K562 (cell line): Measurements from ENCODE around the gene RAPSN. TPM values are rescaled to one million over a fixed set of nuclear protein-coding genes. Genes with fewer than 3 reads are reported as not detected.
A peak's percentile ranks its signal among the peaks of the same experiment; 100 is the strongest.

Experiments used
- CCNT2 ChIP-seq: IDR thresholded peaks from 2 replicates; pipeline ENCODE4 v1.6.1; 2011; ENCODE audit warnings: borderline replicate concordance, low read depth, mild to moderate bottlenecking, moderate library complexity, mixed read lengths, low read length; ENCODE audit not compliant: insufficient read length; ENCODE audit errors: extremely low read depth
- DACH1 ChIP-seq: fragments of 450-650 bp; IDR thresholded peaks from 2 replicates; pipeline ENCODE4 v1.6.1; 2018; ENCODE audit not compliant: partially characterized antibody
- ESRRB ChIP-seq: fragments of 250-450 bp; sonication (Bioruptor Pico); IDR thresholded peaks from 2 replicates; pipeline ENCODE4 v1.5.0; 2020; ENCODE audit warnings: mild to moderate bottlenecking, moderate library complexity, borderline replicate concordance
- FOXA1 ChIP-seq: fragments of 450-650 bp; IDR thresholded peaks from 2 replicates; pipeline ENCODE4 v1.6.1; 2016; ENCODE audit warnings: mild to moderate bottlenecking, borderline replicate concordance
- GATAD2A ChIP-seq: fragments of 450-650 bp; IDR thresholded peaks from 2 replicates; pipeline ENCODE4 v1.6.1; 2017
- HDAC3 ChIP-seq: fragments of 450-650 bp; IDR thresholded peaks from 2 replicates; pipeline ENCODE4 v1.6.1; 2018; ENCODE audit warnings: borderline replicate concordance, mild to moderate bottlenecking, moderate library complexity; ENCODE audit not compliant: partially characterized antibody
- KDM1A ChIP-seq, 2 experiments: fragments of 450-650 bp; IDR thresholded peaks; 2 replicates each; pipeline ENCODE4 v1.6.1; 2016; ENCODE audit warnings: mild to moderate bottlenecking in 2 of 2
- NCOR1 ChIP-seq: fragments of 450-650 bp; IDR thresholded peaks from 2 replicates; pipeline ENCODE4 v1.6.1; 2016; ENCODE audit warnings: mild to moderate bottlenecking, moderate library complexity
- NR1H2 ChIP-seq: sonication (generic); formaldehyde crosslinking; IDR thresholded peaks from 2 replicates; pipeline ENCODE4 v1.4.0; 2020; ENCODE audit warnings: mild to moderate bottlenecking, missing genetic modification reagents
- SPI1 ChIP-seq: IDR thresholded peaks from 2 replicates; pipeline ENCODE4 v1.6.1; 2011; ENCODE audit warnings: low read depth, low read length, control low read depth, borderline replicate concordance
- TAL1 ChIP-seq: fragments of 450-650 bp; IDR thresholded peaks from 2 replicates; pipeline ENCODE4 v1.6.1; 2016; ENCODE audit warnings: mild to moderate bottlenecking
- TSC22D4 ChIP-seq: fragments of 450-650 bp; IDR thresholded peaks from 2 replicates; pipeline ENCODE4 v1.6.1; 2016; ENCODE audit warnings: missing genetic modification characterization, missing biosample characterization, control low read depth
- ZBTB7A ChIP-seq: IDR thresholded peaks from 2 replicates; pipeline ENCODE4 v1.6.1; 2011; ENCODE audit warnings: low read depth, mild to moderate bottlenecking, low read length, moderate library complexity, borderline replicate concordance; ENCODE audit not compliant: control insufficient read depth
- ZNF277 ChIP-seq: fragments of 250-450 bp; sonication (Bioruptor Pico); IDR thresholded peaks from 2 replicates; pipeline ENCODE4 v1.8.0; 2022; ENCODE audit warnings: inconsistent platforms, mild to moderate bottlenecking, moderate library complexity, borderline replicate concordance
- ZNF695 ChIP-seq: fragments of 450-650 bp; formaldehyde crosslinking; IDR thresholded peaks from 2 replicates; pipeline ENCODE4 v1.4.0; 2020; ENCODE audit warnings: mild to moderate bottlenecking, moderate library complexity
- polyA plus RNA-seq, 8 experiments: library from polyadenylated mRNA; depleted of rRNA in 4 of 8; stranded (reverse) in 5 of 8; unstranded in 3 of 8; fragments of >200 nt; fragmentation: Nextera tagmentation in 2 of 8; fragmentation: Illumina TruSeq in 1 of 8; extraction: Ambion mirVana in 2 of 8; extraction: Trizol in 1 of 8; gene quantifications; 2 replicates each; pipeline versions ENCODE4 v1.2.1 to v1.2.3, GENCODE V29; 2011 to 2014; ENCODE audit warnings: inconsistent platforms in 1 of 8, missing spikeins in 1 of 8
- total RNA-seq, 7 experiments: library from RNA; depleted of rRNA in 6 of 7; stranded (reverse); fragments of >200 nt in 6 of 7; fragmentation: Illumina TruSeq in 2 of 7; extraction: Trizol in 2 of 7; gene quantifications; 2 replicates each; pipeline versions ENCODE4 v1.2.1 to v1.2.3, GENCODE V29; 2011 to 2021; ENCODE audit warnings: low replicate concordance in 1 of 7
- TF ChIP-seq, protein P1 (sequence below), 3 experiments: fragments of 200-800 bp in 1 of 3; fragments of 250-450 bp in 1 of 3; fragments of 450-650 bp in 1 of 3; sonication (Bioruptor Pico) in 1 of 3; sonication (Bioruptor generic) in 1 of 3; formaldehyde crosslinking in 1 of 3; IDR thresholded peaks; 2 replicates each; pipeline versions ENCODE4 v1.6.1 to v1.8.0; 2016 to 2022; ENCODE audit warnings: mild to moderate bottlenecking in 2 of 3, missing genetic modification characterization in 2 of 3, missing compliant biosample characterization in 1 of 3, moderate library complexity in 1 of 3
- TF ChIP-seq, protein P2 (sequence below), 2 experiments: fragments of 450-650 bp; IDR thresholded peaks; 2 replicates each; pipeline ENCODE4 v1.6.1; 2018; ENCODE audit warnings: mild to moderate bottlenecking in 2 of 2, low read depth in 1 of 2; ENCODE audit not compliant: partially characterized antibody in 2 of 2

Gene RAPSN
- total and polyA plus RNA-seq, 9 of the 15 experiments (the other 6 are each of a cell fraction or from before 2014, with no cell fraction given) = 0.06 to 0.11 TPM; not detected in 7

- TF ChIP-seq, protein P1, sequence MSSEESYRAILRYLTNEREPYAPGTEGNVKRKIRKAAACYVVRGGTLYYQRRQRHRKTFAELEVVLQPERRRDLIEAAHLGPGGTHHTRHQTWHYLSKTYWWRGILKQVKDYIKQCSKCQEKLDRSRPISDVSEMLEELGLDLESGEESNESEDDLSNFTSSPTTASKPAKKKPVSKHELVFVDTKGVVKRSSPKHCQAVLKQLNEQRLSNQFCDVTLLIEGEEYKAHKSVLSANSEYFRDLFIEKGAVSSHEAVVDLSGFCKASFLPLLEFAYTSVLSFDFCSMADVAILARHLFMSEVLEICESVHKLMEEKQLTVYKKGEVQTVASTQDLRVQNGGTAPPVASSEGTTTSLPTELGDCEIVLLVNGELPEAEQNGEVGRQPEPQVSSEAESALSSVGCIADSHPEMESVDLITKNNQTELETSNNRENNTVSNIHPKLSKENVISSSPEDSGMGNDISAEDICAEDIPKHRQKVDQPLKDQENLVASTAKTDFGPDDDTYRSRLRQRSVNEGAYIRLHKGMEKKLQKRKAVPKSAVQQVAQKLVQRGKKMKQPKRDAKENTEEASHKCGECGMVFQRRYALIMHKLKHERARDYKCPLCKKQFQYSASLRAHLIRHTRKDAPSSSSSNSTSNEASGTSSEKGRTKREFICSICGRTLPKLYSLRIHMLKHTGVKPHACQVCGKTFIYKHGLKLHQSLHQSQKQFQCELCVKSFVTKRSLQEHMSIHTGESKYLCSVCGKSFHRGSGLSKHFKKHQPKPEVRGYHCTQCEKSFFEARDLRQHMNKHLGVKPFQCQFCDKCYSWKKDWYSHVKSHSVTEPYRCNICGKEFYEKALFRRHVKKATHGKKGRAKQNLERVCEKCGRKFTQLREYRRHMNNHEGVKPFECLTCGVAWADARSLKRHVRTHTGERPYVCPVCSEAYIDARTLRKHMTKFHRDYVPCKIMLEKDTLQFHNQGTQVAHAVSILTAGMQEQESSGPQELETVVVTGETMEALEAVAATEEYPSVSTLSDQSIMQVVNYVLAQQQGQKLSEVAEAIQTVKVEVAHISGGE (CRISPR knock-in tag; IDR thresholded peaks at IDR 0.05) = peak in 1 of 3 experiments; percentile 60; a peak in 2 of 6 replicates
- TF ChIP-seq ZNF277 (CRISPR knock-in tag) (no peak), SPI1 (no peak), DACH1 (peak; percentile 19), KDM1A (IDR thresholded peaks at IDR 0.05) (peak; percentile 71 to 91), ESRRB (no peak), TSC22D4 (tag) (no peak), NCOR1 (no peak), TAL1 (peak; percentile 21; the same call in 1 of the 2 replicates), CCNT2 (peak; percentile 53), GATAD2A (0 out of 2 replicates have a peak, but pooled peaks have one; percentile 17), FOXA1 (no peak), ZBTB7A (peak; percentile 98), NR1H2 (CRISPR knock-in tag) (no peak), ZNF695 (no peak), HDAC3 (no peak)
- TF ChIP-seq, protein P2, sequence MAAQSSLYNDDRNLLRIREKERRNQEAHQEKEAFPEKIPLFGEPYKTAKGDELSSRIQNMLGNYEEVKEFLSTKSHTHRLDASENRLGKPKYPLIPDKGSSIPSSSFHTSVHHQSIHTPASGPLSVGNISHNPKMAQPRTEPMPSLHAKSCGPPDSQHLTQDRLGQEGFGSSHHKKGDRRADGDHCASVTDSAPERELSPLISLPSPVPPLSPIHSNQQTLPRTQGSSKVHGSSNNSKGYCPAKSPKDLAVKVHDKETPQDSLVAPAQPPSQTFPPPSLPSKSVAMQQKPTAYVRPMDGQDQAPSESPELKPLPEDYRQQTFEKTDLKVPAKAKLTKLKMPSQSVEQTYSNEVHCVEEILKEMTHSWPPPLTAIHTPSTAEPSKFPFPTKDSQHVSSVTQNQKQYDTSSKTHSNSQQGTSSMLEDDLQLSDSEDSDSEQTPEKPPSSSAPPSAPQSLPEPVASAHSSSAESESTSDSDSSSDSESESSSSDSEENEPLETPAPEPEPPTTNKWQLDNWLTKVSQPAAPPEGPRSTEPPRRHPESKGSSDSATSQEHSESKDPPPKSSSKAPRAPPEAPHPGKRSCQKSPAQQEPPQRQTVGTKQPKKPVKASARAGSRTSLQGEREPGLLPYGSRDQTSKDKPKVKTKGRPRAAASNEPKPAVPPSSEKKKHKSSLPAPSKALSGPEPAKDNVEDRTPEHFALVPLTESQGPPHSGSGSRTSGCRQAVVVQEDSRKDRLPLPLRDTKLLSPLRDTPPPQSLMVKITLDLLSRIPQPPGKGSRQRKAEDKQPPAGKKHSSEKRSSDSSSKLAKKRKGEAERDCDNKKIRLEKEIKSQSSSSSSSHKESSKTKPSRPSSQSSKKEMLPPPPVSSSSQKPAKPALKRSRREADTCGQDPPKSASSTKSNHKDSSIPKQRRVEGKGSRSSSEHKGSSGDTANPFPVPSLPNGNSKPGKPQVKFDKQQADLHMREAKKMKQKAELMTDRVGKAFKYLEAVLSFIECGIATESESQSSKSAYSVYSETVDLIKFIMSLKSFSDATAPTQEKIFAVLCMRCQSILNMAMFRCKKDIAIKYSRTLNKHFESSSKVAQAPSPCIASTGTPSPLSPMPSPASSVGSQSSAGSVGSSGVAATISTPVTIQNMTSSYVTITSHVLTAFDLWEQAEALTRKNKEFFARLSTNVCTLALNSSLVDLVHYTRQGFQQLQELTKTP (IDR thresholded peaks at IDR 0.05; ENCODE audit: low read depth in 1 of 2, partially characterized antibody in 2 of 2) = no peak
Measured at GRCh38 chr11:47399860-47400767, 48.8 kb downstream of the RAPSN start (continued).
